ENCODE data around the gene STAB1.

Gene STAB1

DNA sequence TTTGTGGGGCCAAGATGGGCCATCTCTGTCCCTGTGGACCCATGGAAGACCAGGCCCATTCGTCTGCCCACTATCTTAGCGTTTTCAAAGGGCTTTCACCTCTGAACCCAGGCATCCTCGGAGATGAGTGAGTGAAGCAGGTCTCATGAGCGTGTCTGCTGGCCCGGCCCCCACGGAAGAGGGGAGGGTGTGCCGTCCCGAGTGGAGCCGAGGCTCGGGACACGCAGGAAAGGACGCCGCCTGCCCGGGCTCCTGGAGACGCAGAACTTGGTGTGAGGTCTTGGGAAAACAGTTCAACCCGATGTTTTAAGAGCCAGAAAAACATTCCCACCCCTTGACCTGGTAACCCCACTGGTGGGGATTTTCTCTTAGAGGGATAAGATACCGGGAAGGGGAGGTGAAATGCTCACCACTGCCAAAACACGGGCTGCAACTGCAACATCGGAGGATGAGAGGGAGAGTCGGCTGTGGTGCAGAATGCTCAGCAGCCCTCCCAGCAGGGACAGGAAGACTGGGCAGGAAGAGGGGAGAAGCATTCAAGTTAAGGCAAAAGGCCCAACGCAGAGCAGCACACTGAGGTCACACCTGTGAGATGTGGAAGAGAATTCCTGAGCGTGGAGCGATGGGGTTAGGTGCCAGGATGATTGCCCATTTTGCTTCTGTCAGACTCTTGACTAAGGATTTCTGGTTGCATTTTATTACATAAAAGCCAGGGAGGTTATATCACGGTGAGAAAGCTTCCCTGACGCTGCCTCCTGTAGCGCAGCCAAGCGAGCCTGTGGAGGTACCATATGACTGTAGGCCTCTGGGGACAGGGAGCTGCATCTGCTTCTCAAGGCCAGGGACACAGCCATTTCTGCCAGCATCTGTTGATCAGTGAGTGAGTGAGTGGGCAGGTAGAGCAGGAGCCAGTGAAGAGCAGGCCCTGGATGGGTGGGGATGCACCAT lies 14.1 kb upstream of the STAB1 start:
- Histone ChIP-seq H3K9ac (ENCODE audit: low read depth, low read length) (no peak overlapping the region), H3K27me3 (ENCODE audit: insufficient read depth, low read length) (no peaks in the 10 kb centered on the region), H3K4me1 (ENCODE audit: insufficient read depth, low read length) (no peaks in the 10 kb centered on the region), H3K36me3 (ENCODE audit: insufficient read depth, low read length) (peaks cover 89% of the 10 kb centered on the region), H3K9me3 (ENCODE audit: insufficient read depth, low read depth, low read length) (no peaks in the 10 kb centered on the region), H3K4me3 (ENCODE audit: low read length) (no peak overlapping the region), H3K27ac (ENCODE audit: low read depth, low read length) (no peak overlapping the region)
- 96% methylated on average over 27 of the region's 27 CpGs for WGBS

GRCh38 chr3:52481819-52482521 lies 13.2 kb upstream of the STAB1 start:
- H3K27me3 ChIP-seq (ENCODE audit: insufficient read depth, low read length) = no peaks in the 10 kb centered on the region
- no peak overlapping the region for H3K4me3 ChIP-seq (ENCODE audit: low read length)
- peaks cover 89% of the 10 kb centered on the region for H3K36me3 ChIP-seq (ENCODE audit: insufficient read depth, low read length)
- no peaks in the 10 kb centered on the region for H3K9me3 ChIP-seq (ENCODE audit: insufficient read depth, low read depth, low read length)
- no peak overlapping the region for H3K9ac ChIP-seq (ENCODE audit: low read depth, low read length)
- no peaks in the 10 kb centered on the region for H3K4me1 ChIP-seq (ENCODE audit: insufficient read depth, low read length)
- WGBS = 86% methylated on average over 23 of the region's 23 CpGs
- H3K27ac ChIP-seq (ENCODE audit: low read depth, low read length) = no peak overlapping the region

DNA sequence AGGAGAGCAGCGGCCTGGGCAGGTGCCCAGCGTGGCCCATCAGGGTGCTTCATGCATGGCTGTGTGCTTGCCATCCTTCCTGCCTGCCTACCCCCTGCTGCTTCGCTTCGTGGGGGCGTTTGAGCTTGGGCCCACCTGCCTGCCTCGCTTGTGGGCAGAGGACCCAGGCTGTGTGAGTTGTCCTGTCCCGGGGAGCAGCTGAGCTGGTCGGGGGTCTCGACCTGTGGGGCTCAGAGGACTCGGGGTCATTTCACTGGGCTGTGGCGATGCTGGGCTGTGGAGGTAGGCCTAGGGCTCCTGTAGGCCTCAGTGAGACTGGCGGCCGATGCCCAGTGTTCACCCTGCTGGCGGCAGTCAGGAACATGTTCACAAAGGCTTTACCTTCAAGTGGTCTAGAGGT lies 12.1 kb upstream of the STAB1 start:
- Histone ChIP-seq H3K27ac (ENCODE audit: low read depth, low read length) (no peak overlapping the region), H3K4me3 (ENCODE audit: low read length) (no peak overlapping the region), H3K27me3 (ENCODE audit: insufficient read depth, low read length) (no peaks in the 10 kb centered on the region), H3K4me1 (ENCODE audit: insufficient read depth, low read length) (no peaks in the 10 kb centered on the region), H3K36me3 (ENCODE audit: insufficient read depth, low read length) (peaks cover 89% of the 10 kb centered on the region), H3K9ac (ENCODE audit: low read depth, low read length) (no peak overlapping the region), H3K9me3 (ENCODE audit: insufficient read depth, low read depth, low read length) (no peaks in the 10 kb centered on the region)
- 88% methylated on average over 14 of the region's 14 CpGs for whole genome bisulfite sequencing

DNA sequence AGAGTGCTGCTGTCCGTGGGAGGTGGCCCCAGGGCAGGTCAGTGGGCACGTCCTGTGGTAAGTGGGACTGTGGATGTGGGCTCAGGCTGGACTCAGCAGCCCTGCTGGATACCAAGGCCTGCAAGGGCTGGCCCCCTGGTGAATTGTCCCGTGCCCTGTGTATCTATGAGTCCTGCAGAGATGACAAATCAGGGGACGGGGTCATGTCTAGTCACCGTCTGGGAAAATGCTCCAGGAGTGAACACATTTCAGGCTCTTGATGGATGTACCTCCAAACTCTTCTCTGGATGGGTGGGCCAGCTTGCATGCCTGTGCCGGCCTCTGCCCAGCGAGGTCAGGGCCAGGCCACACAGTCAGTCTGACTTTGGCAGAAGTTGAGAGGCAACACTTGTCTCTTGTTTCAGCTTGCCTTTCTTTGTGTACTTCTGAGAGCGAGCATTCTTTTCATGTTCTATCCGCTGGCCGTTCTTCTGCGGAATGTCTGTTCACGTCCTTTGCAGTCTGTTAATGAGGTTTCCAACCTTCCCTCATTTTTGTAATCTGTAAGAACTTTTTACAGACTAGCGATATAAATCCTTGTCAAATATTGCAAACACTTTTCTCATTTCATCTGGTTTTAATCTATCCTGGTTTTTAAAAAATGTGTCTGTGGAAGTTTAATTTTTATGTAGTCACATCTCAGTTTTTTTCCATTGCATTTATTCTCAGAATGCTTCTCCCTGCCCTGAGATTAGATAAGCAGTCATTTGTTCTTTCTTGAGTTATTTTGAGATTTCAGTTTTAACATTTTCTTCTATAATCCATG lies 11.4 kb upstream of the STAB1 start:
- Histone ChIP-seq H3K9me3 (ENCODE audit: insufficient read depth, low read depth, low read length) (no peaks in the 10 kb centered on the region), H3K4me1 (ENCODE audit: insufficient read depth, low read length) (no peaks in the 10 kb centered on the region), H3K4me3 (ENCODE audit: low read length) (no peak overlapping the region), H3K27ac (ENCODE audit: low read depth, low read length) (no peak overlapping the region), H3K36me3 (ENCODE audit: insufficient read depth, low read length) (peaks cover 88% of the 10 kb centered on the region), H3K27me3 (ENCODE audit: insufficient read depth, low read length) (no peaks in the 10 kb centered on the region), H3K9ac (ENCODE audit: low read depth, low read length) (no peak overlapping the region)
- WGBS = 94% methylated on average over 13 of the region's 13 CpGs

- Histone ChIP-seq H3K27ac (ENCODE audit: low read depth, low read length) (no peak overlapping the region), H3K4me3 (ENCODE audit: low read length) (no peak overlapping the region), H3K9ac (ENCODE audit: low read depth, low read length) (no peak overlapping the region), H3K9me3 (ENCODE audit: insufficient read depth, low read depth, low read length) (no peaks in the 10 kb centered on the region), H3K4me1 (ENCODE audit: insufficient read depth, low read length) (no peaks in the 10 kb centered on the region), H3K27me3 (ENCODE audit: insufficient read depth, low read length) (no peaks in the 10 kb centered on the region), H3K36me3 (ENCODE audit: insufficient read depth, low read length) (peaks cover 88% of the 10 kb centered on the region)
- WGBS = 94% methylated on average over 10 of the region's 10 CpGs
Observed at GRCh38 chr3:52484680-52485461, 10.3 kb upstream of the STAB1 start.

- H3K4me1 ChIP-seq (ENCODE audit: insufficient read depth, low read length) = no peaks in the 10 kb centered on the region
- peaks cover 88% of the 10 kb centered on the region for H3K36me3 ChIP-seq (ENCODE audit: insufficient read depth, low read length)
- WGBS = 95% methylated on average over 31 of the region's 31 CpGs
- H3K4me3 ChIP-seq (ENCODE audit: low read length) = no peak overlapping the region
- no peak overlapping the region for H3K27ac ChIP-seq (ENCODE audit: low read depth, low read length)
- H3K9me3 ChIP-seq (ENCODE audit: insufficient read depth, low read depth, low read length) = no peaks in the 10 kb centered on the region
- H3K27me3 ChIP-seq (ENCODE audit: insufficient read depth, low read length) = no peaks in the 10 kb centered on the region
- no peak overlapping the region for H3K9ac ChIP-seq (ENCODE audit: low read depth, low read length)
Observed at GRCh38 chr3:52487050-52487787, 7.9 kb upstream of the STAB1 start.

DNA sequence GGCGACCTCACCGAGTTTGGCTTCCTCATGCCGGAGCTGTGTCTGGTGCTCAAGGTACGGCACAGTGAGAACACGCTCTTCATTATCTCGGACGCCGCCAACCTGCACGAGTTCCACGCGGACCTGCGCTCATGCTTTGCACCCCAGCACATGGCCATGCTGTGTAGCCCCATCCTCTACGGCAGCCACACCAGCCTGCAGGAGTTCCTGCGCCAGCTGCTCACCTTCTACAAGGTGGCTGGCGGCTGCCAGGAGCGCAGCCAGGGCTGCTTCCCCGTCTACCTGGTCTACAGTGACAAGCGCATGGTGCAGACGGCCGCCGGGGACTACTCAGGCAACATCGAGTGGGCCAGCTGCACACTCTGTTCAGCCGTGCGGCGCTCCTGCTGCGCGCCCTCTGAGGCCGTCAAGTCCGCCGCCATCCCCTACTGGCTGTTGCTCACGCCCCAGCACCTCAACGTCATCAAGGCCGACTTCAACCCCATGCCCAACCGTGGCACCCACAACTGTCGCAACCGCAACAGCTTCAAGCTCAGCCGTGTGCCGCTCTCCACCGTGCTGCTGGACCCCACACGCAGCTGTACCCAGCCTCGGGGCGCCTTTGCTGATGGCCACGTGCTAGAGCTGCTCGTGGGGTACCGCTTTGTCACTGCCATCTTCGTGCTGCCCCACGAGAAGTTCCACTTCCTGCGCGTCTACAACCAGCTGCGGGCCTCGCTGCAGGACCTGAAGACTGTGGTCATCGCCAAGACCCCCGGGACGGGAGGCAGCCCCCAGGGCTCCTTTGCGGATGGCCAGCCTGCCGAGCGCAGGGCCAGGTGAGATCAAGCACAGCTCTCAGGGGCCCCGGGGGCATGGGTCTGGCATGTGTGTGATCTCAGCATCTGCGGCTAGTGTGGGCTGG lies 7.1 kb upstream of the STAB1 start:
- no peak overlapping the region for H3K27ac ChIP-seq (ENCODE audit: low read depth, low read length)
- H3K9me3 ChIP-seq (ENCODE audit: insufficient read depth, low read depth, low read length) = no peaks in the 10 kb centered on the region
- no peak overlapping the region for H3K4me3 ChIP-seq (ENCODE audit: low read length)
- no peak overlapping the region for H3K9ac ChIP-seq (ENCODE audit: low read depth, low read length)
- H3K27me3 ChIP-seq (ENCODE audit: insufficient read depth, low read length) = no peaks in the 10 kb centered on the region
- WGBS = 95% methylated on average over 59 of the region's 59 CpGs
- H3K36me3 ChIP-seq (ENCODE audit: insufficient read depth, low read length) = peaks cover 87% of the 10 kb centered on the region
- H3K4me1 ChIP-seq (ENCODE audit: insufficient read depth, low read length) = no peaks in the 10 kb centered on the region

DNA sequence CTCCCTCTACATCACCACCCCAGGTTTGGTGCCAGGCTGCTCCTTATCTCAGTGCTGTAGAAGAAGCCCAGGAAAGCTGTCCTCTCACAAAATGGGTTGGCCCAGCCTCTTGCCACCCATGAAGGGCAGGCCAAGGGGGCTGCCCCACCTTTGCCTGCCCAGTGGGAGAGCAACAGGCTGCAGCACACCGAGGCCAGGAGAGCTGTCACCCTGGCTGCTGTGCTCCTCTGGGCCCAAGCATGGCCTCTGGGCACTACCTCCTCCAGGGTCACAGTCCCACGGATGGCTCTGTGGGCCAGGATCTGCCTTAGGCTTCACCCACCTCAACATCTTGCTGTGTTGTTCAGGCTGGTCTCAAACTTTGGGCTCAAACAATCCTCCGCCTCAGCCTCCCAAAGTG lies 6.4 kb upstream of the STAB1 start:
- WGBS = 96% methylated on average over 3 of the region's 3 CpGs
- no peak overlapping the region for H3K9ac ChIP-seq (ENCODE audit: low read depth, low read length)
- H3K27ac ChIP-seq (ENCODE audit: low read depth, low read length) = no peak overlapping the region

GRCh38 chr3:52489453-52489852 lies 5.7 kb upstream of the STAB1 start:
- Histone ChIP-seq H3K9ac (ENCODE audit: low read depth, low read length) (no peak overlapping the region), H3K27me3 (ENCODE audit: insufficient read depth, low read length) (no peaks in the 10 kb centered on the region), H3K36me3 (ENCODE audit: insufficient read depth, low read length) (peaks cover 77% of the 10 kb centered on the region), H3K4me1 (ENCODE audit: insufficient read depth, low read length) (no peaks in the 10 kb centered on the region), H3K27ac (ENCODE audit: low read depth, low read length) (no peak overlapping the region), H3K4me3 (ENCODE audit: low read length) (no peak overlapping the region), H3K9me3 (ENCODE audit: insufficient read depth, low read depth, low read length) (no peaks in the 10 kb centered on the region)
- 96% methylated on average over 18 of the region's 18 CpGs for WGBS

More for the DNA sequence above, 6.4 kb upstream of the STAB1 start:
- no peak overlapping the region for H3K4me3 ChIP-seq (ENCODE audit: low read length)
- no peaks in the 10 kb centered on the region for H3K4me1 ChIP-seq (ENCODE audit: insufficient read depth, low read length)
- H3K36me3 ChIP-seq (ENCODE audit: insufficient read depth, low read length) = peaks cover 81% of the 10 kb centered on the region
- H3K27me3 ChIP-seq (ENCODE audit: insufficient read depth, low read length) = no peaks in the 10 kb centered on the region
- H3K9me3 ChIP-seq (ENCODE audit: insufficient read depth, low read depth, low read length) = no peaks in the 10 kb centered on the region
